ENCODE measurements around the gene CFAP100. TPM values are rescaled to one million over a fixed set of nuclear protein-coding genes. Genes with fewer than 3 reads are reported as not detected.

Gene CFAP100
- total RNA-seq, 1 donor from 2014 or later, result 4.3 TPM

GRCh38 chr3:126360046-126360713 lies 34.5 kb upstream of the CFAP100 start:
- Mint-ChIP-seq H3K36me3 (no peaks in the 10 kb centered on the region), H3K9me3 (no peaks in the 10 kb centered on the region), H3K27me3 (peaks cover 56% of the 10 kb centered on the region), H3K4me3 (no peak overlapping the region), H3K27ac (peak overlapping the region; percentile 55), H3K4me1 (ENCODE audit: unreplicated experiment) (peaks cover 5% of the 10 kb centered on the region)
- TF ChIP-seq, protein P1, sequence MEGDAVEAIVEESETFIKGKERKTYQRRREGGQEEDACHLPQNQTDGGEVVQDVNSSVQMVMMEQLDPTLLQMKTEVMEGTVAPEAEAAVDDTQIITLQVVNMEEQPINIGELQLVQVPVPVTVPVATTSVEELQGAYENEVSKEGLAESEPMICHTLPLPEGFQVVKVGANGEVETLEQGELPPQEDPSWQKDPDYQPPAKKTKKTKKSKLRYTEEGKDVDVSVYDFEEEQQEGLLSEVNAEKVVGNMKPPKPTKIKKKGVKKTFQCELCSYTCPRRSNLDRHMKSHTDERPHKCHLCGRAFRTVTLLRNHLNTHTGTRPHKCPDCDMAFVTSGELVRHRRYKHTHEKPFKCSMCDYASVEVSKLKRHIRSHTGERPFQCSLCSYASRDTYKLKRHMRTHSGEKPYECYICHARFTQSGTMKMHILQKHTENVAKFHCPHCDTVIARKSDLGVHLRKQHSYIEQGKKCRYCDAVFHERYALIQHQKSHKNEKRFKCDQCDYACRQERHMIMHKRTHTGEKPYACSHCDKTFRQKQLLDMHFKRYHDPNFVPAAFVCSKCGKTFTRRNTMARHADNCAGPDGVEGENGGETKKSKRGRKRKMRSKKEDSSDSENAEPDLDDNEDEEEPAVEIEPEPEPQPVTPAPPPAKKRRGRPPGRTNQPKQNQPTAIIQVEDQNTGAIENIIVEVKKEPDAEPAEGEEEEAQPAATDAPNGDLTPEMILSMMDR (conservative IDR thresholded peaks at IDR 0.05), result no peak
- no peak for DNase-seq (ENCODE audit: extremely low spot score, unreplicated experiment)

- H3K36me3 Mint-ChIP-seq, result no peaks in the 10 kb centered on the region
- H3K27ac Mint-ChIP-seq, result no peak overlapping the region
- TF ChIP-seq, protein P1 (conservative IDR thresholded peaks at IDR 0.05), result no peak
- H3K9me3 Mint-ChIP-seq, result no peaks in the 10 kb centered on the region
- H3K27me3 Mint-ChIP-seq, result peaks cover 51% of the 10 kb centered on the region
- no peak for DNase-seq (ENCODE audit: extremely low spot score, unreplicated experiment)
- no peak overlapping the region for H3K4me3 Mint-ChIP-seq
- H3K4me1 Mint-ChIP-seq (ENCODE audit: unreplicated experiment), result peaks cover under 1% of the 10 kb centered on the region
Observed at GRCh38 chr3:126360714-126361060, 34.0 kb upstream of the CFAP100 start.

GRCh38 chr3:126361211-126361610 lies 33.5 kb upstream of the CFAP100 start:
- H3K4me3 Mint-ChIP-seq, result no peak overlapping the region
- no peaks in the 10 kb centered on the region for H3K4me1 Mint-ChIP-seq (ENCODE audit: unreplicated experiment)
- TF ChIP-seq, protein P1 (conservative IDR thresholded peaks at IDR 0.05), result no peak
- H3K9me3 Mint-ChIP-seq, result no peaks in the 10 kb centered on the region
- no peak overlapping the region for H3K27ac Mint-ChIP-seq
- no peaks in the 10 kb centered on the region for H3K36me3 Mint-ChIP-seq
- DNase-seq (ENCODE audit: extremely low spot score, unreplicated experiment), result no peak
- peaks cover 50% of the 10 kb centered on the region for H3K27me3 Mint-ChIP-seq

DNA sequence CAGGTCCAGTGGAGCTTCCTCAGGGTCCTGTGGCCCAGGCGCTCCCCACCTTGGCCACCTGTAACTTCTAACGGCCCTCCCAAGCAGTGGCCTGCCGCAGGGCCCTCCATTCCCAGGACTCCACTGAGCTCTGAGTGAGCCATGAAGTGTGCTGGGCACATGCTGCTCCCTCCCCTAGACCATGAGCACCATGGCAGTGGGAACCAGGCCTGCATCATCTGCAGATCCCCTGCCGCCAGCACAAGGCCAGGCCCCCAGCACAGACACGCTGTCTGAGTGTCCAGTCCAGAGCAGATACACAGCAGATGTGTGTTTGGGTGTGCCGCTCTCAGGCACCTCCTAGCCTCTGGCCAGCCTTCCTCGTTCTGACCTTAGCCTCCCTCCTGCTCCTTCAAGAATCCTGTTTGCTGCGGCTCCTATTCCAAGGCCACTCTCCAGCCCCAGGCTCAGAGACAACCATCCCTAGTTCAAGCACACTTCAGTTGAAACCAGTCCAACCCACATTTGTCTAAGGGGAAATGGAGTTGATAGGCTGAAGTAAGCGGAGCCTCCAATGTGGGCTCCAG lies 30.5 kb upstream of the CFAP100 start:
- no peak overlapping the region for H3K4me3 Mint-ChIP-seq
- H3K27ac Mint-ChIP-seq, result no peak overlapping the region
- no peaks in the 10 kb centered on the region for H3K36me3 Mint-ChIP-seq
- no peaks in the 10 kb centered on the region for H3K4me1 Mint-ChIP-seq (ENCODE audit: unreplicated experiment)
- no peaks in the 10 kb centered on the region for H3K9me3 Mint-ChIP-seq
- DNase-seq (ENCODE audit: extremely low spot score, unreplicated experiment), result no peak
- TF ChIP-seq, protein P1 (conservative IDR thresholded peaks at IDR 0.05), result no peak
- H3K27me3 Mint-ChIP-seq, result peaks cover 31% of the 10 kb centered on the region

DNA sequence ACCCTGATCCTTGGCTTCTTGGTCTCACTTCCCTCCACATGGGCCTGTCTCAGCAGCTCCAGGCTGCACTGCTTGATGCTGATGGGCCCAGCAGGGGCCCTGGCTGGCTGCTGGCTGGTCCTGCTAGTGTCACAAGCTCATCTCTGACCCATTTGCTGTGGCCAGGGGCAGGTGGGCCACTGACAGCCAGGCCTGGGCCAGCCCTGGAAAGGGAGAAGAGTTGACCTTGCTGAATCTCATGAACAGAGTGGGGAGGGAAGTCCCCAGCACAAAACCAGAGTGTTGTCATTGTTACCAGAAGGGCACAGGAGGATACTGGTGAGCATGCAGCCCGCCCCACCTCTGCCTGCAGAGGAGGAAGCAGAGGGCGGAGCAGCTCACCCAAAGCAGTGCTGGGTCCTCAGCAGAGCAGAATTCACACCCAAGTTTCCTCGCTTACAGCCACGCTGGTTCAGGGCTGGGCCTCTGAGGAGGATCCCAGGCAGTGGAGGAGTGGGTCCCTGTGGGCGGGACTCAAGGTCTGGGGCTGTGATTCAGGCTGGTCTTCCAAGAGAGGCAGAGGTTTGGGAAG lies 29.9 kb upstream of the CFAP100 start:
- no peaks in the 10 kb centered on the region for H3K9me3 Mint-ChIP-seq
- TF ChIP-seq, protein P1 (conservative IDR thresholded peaks at IDR 0.05), result no peak
- H3K4me1 Mint-ChIP-seq (ENCODE audit: unreplicated experiment), result no peaks in the 10 kb centered on the region
- peaks cover 25% of the 10 kb centered on the region for H3K27me3 Mint-ChIP-seq
- no peak for DNase-seq (ENCODE audit: extremely low spot score, unreplicated experiment)
- H3K4me3 Mint-ChIP-seq, result no peak overlapping the region
- no peaks in the 10 kb centered on the region for H3K36me3 Mint-ChIP-seq
- H3K27ac Mint-ChIP-seq, result no peak overlapping the region

All from type B pancreatic cell (in vitro differentiated cells).